ENCODE results near the gene KLHL7. TPM values are rescaled to one million over a fixed set of nuclear protein-coding genes. Genes with fewer than 3 reads are reported as not detected.
A peak's percentile ranks its signal among the peaks of the same experiment; 100 is the strongest.

KLHL7 gene
- total and polyA plus RNA-seq, 10 donors, result 8.8 to 31.6 (median 20.1) TPM

GRCh38 chr7:23168111-23168885, 62.7 kb downstream of the KLHL7 start:
- Histone ChIP-seq H3K4me1 (no peaks in the 10 kb centered on the region), H3K4me3 (no peak overlapping the region), H3K36me3 (peaks cover 0 to 59% (median 5%) of the 10 kb centered on the region in 6 donors), H3K27me3 (replicated peaks in 1 of 7) (no peaks in the 10 kb centered on the region), H3K9me3 (no peaks in the 10 kb centered on the region), H3K27ac (no peak overlapping the region)
- 82 to 89% (median 86%) methylated on average over 8 of the region's 8 CpGs for WGBS, 5 donors
- DNase-seq, result no peak
- TF ChIP-seq POLR2A (IDR thresholded peaks at IDR 0.05) (no peak), CTCF (IDR thresholded peaks at IDR 0.05 in 8 of 11, conservative IDR thresholded peaks at IDR 0.05 in 3 of 11) (no peak), POLR2AphosphoS5 (IDR thresholded peaks at IDR 0.05) (no peak)
- intact Hi-C loops (cut with DNase I; ENCODE audit: low total_unique reads), result no loop called here

GRCh38 chr7:23175938-23176337, 70.4 kb downstream of the KLHL7 start:
- Histone ChIP-seq H3K36me3 (peaks cover 0 to 39% (median 0%) of the 10 kb centered on the region in 6 donors), H3K27me3 (replicated peaks in 1 of 7) (no peaks in the 10 kb centered on the region), H3K4me3 (no peak overlapping the region), H3K4me1 (peaks cover 0 to 5% (median 2%) of the 10 kb centered on the region in 6 donors), H3K9me3 (no peaks in the 10 kb centered on the region), H3K27ac (peak overlapping the region in 2 of 8 donors; percentile 8 to 39)
- DNase-seq, result no peak
- 52 to 79% (median 53%) methylated on average over 2 of the region's 2 CpGs for WGBS, 5 donors
- intact Hi-C loops (cut with DNase I; ENCODE audit: low total_unique reads), result no loop called here
- no peak for TF ChIP-seq POLR2A (IDR thresholded peaks at IDR 0.05)
- TF ChIP-seq CTCF (IDR thresholded peaks at IDR 0.05 in 8 of 11, conservative IDR thresholded peaks at IDR 0.05 in 3 of 11), result no peak
- no peak for TF ChIP-seq POLR2AphosphoS5 (IDR thresholded peaks at IDR 0.05)

- peak within 1 kb of the TSS; percentile 72 to 96 (median 88) for H3K4me3 ChIP-seq
- peak within 1 kb of the TSS; percentile 90 to 96 (median 94) for H3K27ac ChIP-seq
- H3K27me3 ChIP-seq (replicated peaks in 1 of 7), result no peaks in the 10 kb centered on the region
- WGBS, 5 donors, result 0 to 1% (median 0%) methylated on average over 61 to 63 of the region's 63 CpGs
- peaks cover 0 to 23% (median 13%) of the 10 kb centered on the region in 6 donors for H3K36me3 ChIP-seq
- no peaks in the 10 kb centered on the region for H3K9me3 ChIP-seq
- peak; percentile 98 for DNase-seq
- intact Hi-C loops (cut with DNase I; ENCODE audit: low total_unique reads), result loop anchor here (5.0 kb wide), 1 partner anchor 75 kb away; the partner anchor contains the start of gene KLHL7
- H3K4me1 ChIP-seq, result peaks cover 17 to 56% (median 40%) of the 10 kb centered on the region in 6 donors
- TF ChIP-seq POLR2A (IDR thresholded peaks at IDR 0.05), result peak; percentile 41 to 79 (median 42)
- peak; percentile 97 to 98 (median 97) for TF ChIP-seq POLR2AphosphoS5 (IDR thresholded peaks at IDR 0.05)
- TF ChIP-seq CTCF (IDR thresholded peaks at IDR 0.05 in 8 of 11, conservative IDR thresholded peaks at IDR 0.05 in 3 of 11), result peak in 4 of 11 experiments; percentile 8 to 37 (median 13)
Measured at GRCh38 chr7:23181684-23182553, 76.3 kb downstream of the KLHL7 start, which contains the start of gene NUP42. NUP42 (plus strand) TSS chr7:23182048; CDS start chr7:23182086, 38 bp downstream.
